ENCODE measurements around the gene CYS1. TPM values are rescaled to one million over a fixed set of nuclear protein-coding genes. Genes with fewer than 3 reads are reported as not detected.

Gene CYS1
- total RNA-seq, 1 experiment from 2014 or later = 3.7 TPM

DNA sequence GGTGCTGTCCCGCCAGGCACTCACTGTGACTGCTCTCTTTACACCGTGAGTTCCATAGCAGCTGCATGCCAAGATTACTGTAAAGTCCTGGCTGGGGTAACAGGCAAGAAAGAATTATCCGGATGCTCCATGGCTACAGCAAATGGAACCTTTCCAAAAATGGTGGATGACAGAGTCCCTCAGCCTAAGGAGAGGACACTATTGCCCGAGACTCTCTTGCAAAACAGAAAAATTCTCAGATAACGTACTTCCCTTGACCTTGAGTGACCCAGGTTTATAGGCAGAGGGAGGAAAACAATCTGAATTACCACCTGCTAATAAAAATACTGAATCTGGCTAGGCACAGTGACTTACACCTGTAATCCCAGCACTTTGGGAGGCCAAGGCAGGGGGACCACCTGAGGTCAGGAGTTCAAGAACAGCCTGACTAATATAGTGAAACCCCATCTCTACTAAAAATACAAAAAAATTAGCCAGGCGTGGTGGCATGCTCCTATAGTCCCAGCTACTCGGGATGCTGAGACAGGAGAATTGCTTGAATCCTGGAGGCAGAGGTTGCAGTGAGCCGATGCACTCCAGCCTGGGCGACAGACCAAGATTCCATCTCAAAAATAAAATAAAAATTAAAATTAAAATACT is 4.5 kb downstream of the CYS1 start:
- Histone ChIP-seq H3K4me1 (ENCODE audit: control insufficient read depth in 1 of 2, insufficient read depth in 2 of 2, low read length in 2 of 2) (peaks cover 6 to 21% of the 10 kb centered on the region in 2 experiments), H2AFZ (ENCODE audit: low read depth, low read length, poor library complexity, severe bottlenecking) (no peak overlapping the region), H3K36me3 (ENCODE audit: control insufficient read depth in 1 of 2, insufficient read depth in 2 of 2, low read length in 2 of 2) (no peaks in the 10 kb centered on the region), H3K27me3 (ENCODE audit: insufficient read depth, low read length) (no peaks in the 10 kb centered on the region), H3K79me2 (ENCODE audit: insufficient read depth, low read length) (no peaks in the 10 kb centered on the region), H3K4me3 (replicated peaks in 1 of 2; ENCODE audit: low read depth in 1 of 2, low read length in 2 of 2) (no peak overlapping the region), H3K9ac (ENCODE audit: low read length) (no peak overlapping the region), H3K9me2 (ENCODE audit: insufficient read depth) (no peaks in the 10 kb centered on the region), H3K9me3 (ENCODE audit: control insufficient read depth in 1 of 2, insufficient read depth in 1 of 2, low read depth in 1 of 2, low read length in 2 of 2) (no peaks in the 10 kb centered on the region), H3K27ac (ENCODE audit: low read depth, low read length) (no peak overlapping the region), H4K20me1 (ENCODE audit: insufficient read depth) (no peaks in the 10 kb centered on the region), H3K4me2 (ENCODE audit: low read length) (no peak overlapping the region)
- BruUV-seq (replicated peaks) = no TSS peak
- intact Hi-C loops (cut with micrococcal nuclease) = no loop called here
- no peak for TF ChIP-seq ZFX (IDR thresholded peaks at IDR 0.05)
- TF ChIP-seq ELF1 (IDR thresholded peaks at IDR 0.05; ENCODE audit: borderline replicate concordance, low read depth) = no peak
- TF ChIP-seq YY1 (IDR thresholded peaks at IDR 0.05; ENCODE audit: extremely low read depth, insufficient replicate concordance, low read depth, low read length) = no peak
- TF ChIP-seq SP1 (IDR thresholded peaks at IDR 0.05; ENCODE audit: low read depth) = no peak
- TF ChIP-seq, protein P1, sequence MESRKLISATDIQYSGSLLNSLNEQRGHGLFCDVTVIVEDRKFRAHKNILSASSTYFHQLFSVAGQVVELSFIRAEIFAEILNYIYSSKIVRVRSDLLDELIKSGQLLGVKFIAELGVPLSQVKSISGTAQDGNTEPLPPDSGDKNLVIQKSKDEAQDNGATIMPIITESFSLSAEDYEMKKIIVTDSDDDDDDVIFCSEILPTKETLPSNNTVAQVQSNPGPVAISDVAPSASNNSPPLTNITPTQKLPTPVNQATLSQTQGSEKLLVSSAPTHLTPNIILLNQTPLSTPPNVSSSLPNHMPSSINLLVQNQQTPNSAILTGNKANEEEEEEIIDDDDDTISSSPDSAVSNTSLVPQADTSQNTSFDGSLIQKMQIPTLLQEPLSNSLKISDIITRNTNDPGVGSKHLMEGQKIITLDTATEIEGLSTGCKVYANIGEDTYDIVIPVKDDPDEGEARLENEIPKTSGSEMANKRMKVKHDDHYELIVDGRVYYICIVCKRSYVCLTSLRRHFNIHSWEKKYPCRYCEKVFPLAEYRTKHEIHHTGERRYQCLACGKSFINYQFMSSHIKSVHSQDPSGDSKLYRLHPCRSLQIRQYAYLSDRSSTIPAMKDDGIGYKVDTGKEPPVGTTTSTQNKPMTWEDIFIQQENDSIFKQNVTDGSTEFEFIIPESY (IDR thresholded peaks at IDR 0.05; ENCODE audit: extremely low read depth, insufficient replicate concordance, low read length) = no peak
- no peak for TF ChIP-seq SIN3A (IDR thresholded peaks at IDR 0.05; ENCODE audit: low read depth)
- TF ChIP-seq, protein P2, sequence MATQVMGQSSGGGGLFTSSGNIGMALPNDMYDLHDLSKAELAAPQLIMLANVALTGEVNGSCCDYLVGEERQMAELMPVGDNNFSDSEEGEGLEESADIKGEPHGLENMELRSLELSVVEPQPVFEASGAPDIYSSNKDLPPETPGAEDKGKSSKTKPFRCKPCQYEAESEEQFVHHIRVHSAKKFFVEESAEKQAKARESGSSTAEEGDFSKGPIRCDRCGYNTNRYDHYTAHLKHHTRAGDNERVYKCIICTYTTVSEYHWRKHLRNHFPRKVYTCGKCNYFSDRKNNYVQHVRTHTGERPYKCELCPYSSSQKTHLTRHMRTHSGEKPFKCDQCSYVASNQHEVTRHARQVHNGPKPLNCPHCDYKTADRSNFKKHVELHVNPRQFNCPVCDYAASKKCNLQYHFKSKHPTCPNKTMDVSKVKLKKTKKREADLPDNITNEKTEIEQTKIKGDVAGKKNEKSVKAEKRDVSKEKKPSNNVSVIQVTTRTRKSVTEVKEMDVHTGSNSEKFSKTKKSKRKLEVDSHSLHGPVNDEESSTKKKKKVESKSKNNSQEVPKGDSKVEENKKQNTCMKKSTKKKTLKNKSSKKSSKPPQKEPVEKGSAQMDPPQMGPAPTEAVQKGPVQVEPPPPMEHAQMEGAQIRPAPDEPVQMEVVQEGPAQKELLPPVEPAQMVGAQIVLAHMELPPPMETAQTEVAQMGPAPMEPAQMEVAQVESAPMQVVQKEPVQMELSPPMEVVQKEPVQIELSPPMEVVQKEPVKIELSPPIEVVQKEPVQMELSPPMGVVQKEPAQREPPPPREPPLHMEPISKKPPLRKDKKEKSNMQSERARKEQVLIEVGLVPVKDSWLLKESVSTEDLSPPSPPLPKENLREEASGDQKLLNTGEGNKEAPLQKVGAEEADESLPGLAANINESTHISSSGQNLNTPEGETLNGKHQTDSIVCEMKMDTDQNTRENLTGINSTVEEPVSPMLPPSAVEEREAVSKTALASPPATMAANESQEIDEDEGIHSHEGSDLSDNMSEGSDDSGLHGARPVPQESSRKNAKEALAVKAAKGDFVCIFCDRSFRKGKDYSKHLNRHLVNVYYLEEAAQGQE (IDR thresholded peaks at IDR 0.05; ENCODE audit: low read depth) = no peak
- TF ChIP-seq CBX3 (IDR thresholded peaks at IDR 0.05; ENCODE audit: low read depth) = no peak
- no peak for TF ChIP-seq TCF7L2 (IDR thresholded peaks at IDR 0.05; ENCODE audit: borderline replicate concordance, extremely low read depth, insufficient read depth, insufficient read length)
- POLR2A ChIA-PET = no interaction called here
- DNase-seq (ENCODE audit: low read depth, low spot score) (no peak), ATAC-seq (no peak)
- RAD21 ChIA-PET (ENCODE audit: low non-redundant PET in 1 of 2, low total read pairs in 2 of 2, uncharacterized antibody in 2 of 2, unreplicated experiment in 2 of 2) = no interaction called here
- CTCF ChIA-PET = no interaction called here
